Activated CD4-positive, alpha-beta memory T cell treated with anti-CD3 and anti-CD28 coated beads for 36 hours (primary cell): ENCODE measurements around the gene MINDY4B. TPM values are rescaled to one million over a fixed set of nuclear protein-coding genes. Genes with fewer than 3 reads are reported as not detected.
"Not testable (repeated sequence)": the region's sequence is repeated elsewhere in the genome, so short reads cannot be mapped to it uniquely, and the experiment has no call there.

Source experiments
- CTCF ChIA-PET: fragments of 350-600 bp; sonication (Branson Sonifier 250); formaldehyde crosslinking; loops from one replicate; lab custom pipeline; 2021; ENCODE audit warnings: antibody characterized with exemption, inconsistent platforms; lab: Charles Lee
- POLR2A ChIA-PET: fragments of 350-600 bp; sonication (Branson Sonifier 250); formaldehyde crosslinking; loops from one replicate; lab custom pipeline; 2021; ENCODE audit warnings: antibody characterized with exemption; lab: Charles Lee
- DNase-seq: peaks from one replicate; pipeline ENCODE4 v3.0.0-alpha.2; 2020
- H3K27ac Mint-ChIP-seq: one replicate; pipeline ENCODE4 v1.8.0; 2021; ENCODE audit warnings: mixed read lengths
- H3K27me3 Mint-ChIP-seq: one replicate; pipeline ENCODE4 v1.8.0; 2021; ENCODE audit warnings: mixed read lengths
- H3K36me3 Mint-ChIP-seq: one replicate; pipeline ENCODE4 v1.8.0; 2021; ENCODE audit warnings: mixed read lengths
- H3K4me1 Mint-ChIP-seq: one replicate; pipeline ENCODE4 v1.8.0; 2021; ENCODE audit warnings: low read depth, mixed read lengths
- H3K4me3 Mint-ChIP-seq: one replicate; pipeline ENCODE4 v1.8.0; 2021; ENCODE audit warnings: mild to moderate bottlenecking, mixed read lengths
- H3K9me3 Mint-ChIP-seq: one replicate; pipeline ENCODE4 v1.8.0; 2021; ENCODE audit warnings: mixed read lengths
- intact Hi-C: fragments of 100-400 bp; cut with micrococcal nuclease; formaldehyde crosslinking; loops from one replicate; pipeline ENCODE4 v1.15.1; 2023
- total RNA-seq, 2 experiments: library from RNA; stranded (reverse); gene quantifications; one replicate each; pipeline ENCODE4 v1.2.3, GENCODE V29; 2021

The MINDY4B gene
- total RNA-seq, 2 experiments from 2014 or later, result not detected

DNA sequence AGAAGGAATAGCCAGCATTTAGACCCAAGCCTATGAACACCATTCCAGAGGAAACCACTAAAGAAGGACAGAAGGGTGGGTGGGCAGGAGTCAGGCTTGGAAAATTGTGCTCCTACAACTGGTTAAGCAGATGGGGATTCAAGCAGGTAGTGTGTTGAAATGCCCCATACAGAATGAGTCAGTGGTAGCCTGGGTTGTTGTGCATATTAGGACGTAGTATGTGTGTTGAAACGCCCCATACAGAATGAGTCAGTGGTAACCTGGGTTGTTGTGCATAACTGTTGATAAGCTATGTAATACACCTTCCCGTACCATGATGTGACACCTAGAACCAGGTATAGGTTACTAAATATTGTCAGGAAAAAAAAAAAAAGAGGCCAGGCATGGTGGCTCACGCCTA is 34.0 kb downstream of the MINDY4B start:
- Mint-ChIP-seq H3K27ac (no peak overlapping the region), H3K27me3 (peaks cover 13% of the 10 kb centered on the region), H3K4me3 (no peak overlapping the region), H3K4me1 (peaks cover 5% of the 10 kb centered on the region), H3K36me3 (no peaks in the 10 kb centered on the region), H3K9me3 (no peaks in the 10 kb centered on the region)
- CTCF ChIA-PET, result interaction anchor here (1.4 kb wide), 1 partner anchor 150 kb away, joined by 3 read pairs; no protein-coding TSS in a partner anchor
- POLR2A ChIA-PET, result no interaction called here
- intact Hi-C loops, result no loop called here
- DNase-seq, result no peak

DNA sequence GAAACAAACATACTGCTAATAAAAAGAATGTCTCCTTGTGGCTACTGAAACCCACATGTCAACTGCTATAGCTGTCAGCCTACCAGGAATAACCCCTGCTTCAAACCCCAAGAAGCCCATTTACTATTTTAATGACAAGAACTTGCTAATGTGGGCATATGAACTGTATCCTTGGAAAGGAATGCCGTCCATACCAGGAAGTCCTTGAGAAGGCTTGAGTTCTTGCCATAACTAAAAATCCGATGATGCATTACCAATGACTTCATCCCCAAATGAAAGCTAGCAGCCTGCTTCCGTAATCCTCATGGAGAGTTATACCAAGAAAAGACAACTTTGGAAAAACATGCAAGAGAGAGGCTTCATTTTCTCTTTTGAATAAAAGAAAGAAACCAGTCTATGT is 34.8 kb downstream of the MINDY4B start:
- CTCF ChIA-PET, result interaction anchor here (1.4 kb wide), 1 partner anchor 149 kb away, joined by 3 read pairs; no protein-coding TSS in a partner anchor

DNA sequence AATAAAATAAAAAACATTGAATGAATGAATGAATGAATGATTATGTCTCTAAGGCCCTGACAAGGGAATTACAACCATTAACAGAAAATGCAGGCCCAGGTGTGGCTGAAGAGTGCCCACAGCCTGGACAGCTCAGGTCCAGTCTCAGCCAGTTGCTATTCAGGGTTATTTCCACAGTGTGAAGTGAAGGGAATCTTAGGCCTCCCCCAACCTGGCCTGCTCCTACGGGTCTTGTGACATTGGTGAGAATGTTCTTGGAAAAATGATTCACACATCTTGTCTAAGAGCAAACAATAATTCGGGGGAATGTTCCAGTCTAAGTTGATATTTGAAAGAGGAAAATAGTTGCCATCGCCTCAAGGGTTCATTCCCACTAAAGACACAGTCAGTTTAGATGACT is 37.0 kb downstream of the MINDY4B start:
- H3K27ac Mint-ChIP-seq, result no peak overlapping the region
- CTCF ChIA-PET, result interaction anchor here (0.7 to 1.1 kb wide), 2 partner anchors 12 to 459 kb away, joined by 3 to 4 read pairs; no protein-coding TSS in a partner anchor
- H3K4me1 Mint-ChIP-seq, result peaks cover 4% of the 10 kb centered on the region
- H3K9me3 Mint-ChIP-seq, result no peaks in the 10 kb centered on the region
- H3K27me3 Mint-ChIP-seq, result peaks cover 17% of the 10 kb centered on the region
- intact Hi-C loops, result loop anchor here (10.0 kb wide), 1 partner anchor 263 kb away; the partner anchor contains the start of gene SELENOT
- no peak overlapping the region for H3K4me3 Mint-ChIP-seq
- no peaks in the 10 kb centered on the region for H3K36me3 Mint-ChIP-seq
- POLR2A ChIA-PET, result no interaction called here
- no peak for DNase-seq

More for the DNA sequence above, 34.8 kb downstream of the MINDY4B start:
- Mint-ChIP-seq H3K4me1 (peaks cover 1% of the 10 kb centered on the region), H3K27me3 (peaks cover 14% of the 10 kb centered on the region), H3K36me3 (no peaks in the 10 kb centered on the region), H3K4me3 (no peak overlapping the region), H3K27ac (no peak overlapping the region), H3K9me3 (no peaks in the 10 kb centered on the region)
- POLR2A ChIA-PET, result interaction anchor here (0.6 kb wide), 1 partner anchor 257 kb away, joined by 5 read pairs; no protein-coding TSS in a partner anchor
- intact Hi-C loops, result no loop called here
- no peak for DNase-seq

DNA sequence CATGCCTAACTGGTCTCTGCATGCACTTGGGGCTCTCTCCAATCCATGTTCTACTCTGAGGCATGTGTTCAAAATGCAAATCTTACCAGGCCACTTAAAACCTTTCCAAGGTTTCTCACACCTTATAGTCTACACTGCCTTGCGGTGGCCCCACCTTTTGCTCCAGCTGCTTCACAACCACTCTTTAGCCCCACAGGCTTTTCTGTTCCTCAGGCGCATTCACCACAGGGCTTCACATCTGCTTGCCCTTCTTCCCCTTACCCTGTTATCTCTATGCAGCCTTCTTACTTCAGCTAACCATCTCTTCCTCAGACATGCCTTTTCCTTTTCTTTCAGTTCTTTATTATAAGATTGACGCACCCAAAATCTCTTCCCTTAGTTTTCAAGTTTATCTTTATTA is 37.8 kb downstream of the MINDY4B start:
- no peak for DNase-seq
- Mint-ChIP-seq H3K4me1 (peaks cover 4% of the 10 kb centered on the region), H3K27ac (no peak overlapping the region), H3K36me3 (no peaks in the 10 kb centered on the region), H3K9me3 (no peaks in the 10 kb centered on the region), H3K4me3 (no peak overlapping the region), H3K27me3 (peaks cover 19% of the 10 kb centered on the region)
- POLR2A ChIA-PET, result no interaction called here
- CTCF ChIA-PET, result interaction anchor here (1.1 to 1.6 kb wide), 2 partner anchors 13 to 80 kb away, joined by 4 to 8 read pairs; no protein-coding TSS in a partner anchor
- intact Hi-C loops, result loop anchor here (10.0 kb wide), 1 partner anchor 263 kb away; the partner anchor contains the start of gene SELENOT

DNA sequence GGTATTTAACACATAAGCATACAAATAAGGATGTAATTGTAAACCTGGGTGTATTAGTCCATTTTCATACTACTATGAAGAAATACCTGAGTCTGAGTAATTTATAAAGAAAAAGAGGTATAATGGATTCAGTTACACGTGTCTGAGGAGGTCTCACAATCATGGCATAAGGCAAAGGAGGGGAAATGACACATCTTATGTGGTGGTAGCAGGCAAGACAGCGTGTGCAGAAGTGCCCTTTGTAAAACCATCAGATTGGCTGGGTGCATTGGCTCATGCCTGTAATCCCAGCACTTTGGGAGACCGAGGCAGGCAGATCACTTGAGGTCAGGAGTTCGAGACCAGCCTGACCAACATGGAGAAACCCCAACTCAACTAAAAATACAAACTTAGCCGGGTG is 41.3 kb downstream of the MINDY4B start:
- intact Hi-C loops, result loop anchor here (2.0 to 10.0 kb wide), 2 partner anchors 259 to 335 kb away; partner anchors contain the start of gene SELENOT
- ChIA-PET CTCF (interaction anchor here (0.9 to 3.8 kb wide), 12 partner anchors 11 to 188 kb away, joined by 3 to 64 read pairs (median 4); no protein-coding TSS in a partner anchor), POLR2A (interaction anchor here (1.1 to 1.4 kb wide), 2 partner anchors 74 to 100 kb away, joined by 3 read pairs; partner anchors contain the start of gene SIAH2)
- H3K27ac Mint-ChIP-seq, H3K4me3 Mint-ChIP-seq, H3K36me3 Mint-ChIP-seq, DNase-seq, H3K9me3 Mint-ChIP-seq, H3K4me1 Mint-ChIP-seq: not testable (repeated sequence)
- peaks cover 24% of the 10 kb centered on the region for H3K27me3 Mint-ChIP-seq

DNA sequence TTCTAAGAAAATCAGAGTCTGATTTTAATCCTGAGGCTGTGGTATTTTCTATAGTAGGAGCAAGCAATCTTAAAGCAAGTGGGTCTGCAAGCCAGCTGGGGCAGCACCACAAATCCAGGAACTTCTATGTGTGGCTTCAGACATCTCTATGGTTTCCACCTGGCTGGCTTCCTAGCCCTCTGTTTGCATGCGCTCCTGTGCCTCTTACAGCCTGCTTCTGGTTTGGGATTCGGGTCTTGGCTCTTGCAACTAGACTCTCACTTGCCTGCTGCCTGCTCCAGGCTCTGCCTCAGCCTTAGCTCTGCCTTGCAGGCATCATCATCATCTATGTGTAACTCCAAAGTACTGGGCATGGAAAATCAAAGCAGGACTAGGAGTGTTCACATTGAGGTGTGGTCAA is 43.4 kb downstream of the MINDY4B start:
- H3K27ac Mint-ChIP-seq, result no peak overlapping the region
- no peaks in the 10 kb centered on the region for H3K36me3 Mint-ChIP-seq
- ChIA-PET CTCF (interaction anchor here (3.8 kb wide), 1 partner anchor 72 kb away, joined by 64 read pairs; no protein-coding TSS in a partner anchor), POLR2A (no interaction called here)
- no peak for DNase-seq
- H3K4me1 Mint-ChIP-seq, result peaks cover 4% of the 10 kb centered on the region
- intact Hi-C loops, result loop anchor here (10.0 kb wide), 1 partner anchor 257 kb away; the partner anchor contains the start of gene SELENOT
- no peaks in the 10 kb centered on the region for H3K9me3 Mint-ChIP-seq
- H3K27me3 Mint-ChIP-seq, result peaks cover 17% of the 10 kb centered on the region
- no peak overlapping the region for H3K4me3 Mint-ChIP-seq

DNA sequence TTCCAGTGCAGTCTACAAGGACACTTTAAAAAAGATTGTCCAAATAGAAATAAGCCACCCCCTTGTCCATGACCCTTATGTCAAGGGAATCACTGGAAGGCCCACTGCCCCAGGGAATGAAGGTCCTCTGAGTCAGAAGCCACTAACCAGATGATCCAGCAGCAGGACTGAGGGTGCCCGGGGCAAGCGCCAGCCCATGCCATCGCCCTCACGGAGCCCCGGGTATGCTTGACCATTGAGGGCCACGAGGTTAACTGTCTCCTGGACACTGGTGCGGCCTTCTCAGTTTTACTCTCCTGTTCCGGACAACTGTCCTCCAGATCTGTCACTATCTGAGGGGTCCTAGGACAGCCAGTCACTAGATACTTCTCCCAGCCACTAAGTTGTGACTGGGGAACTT is 47.3 kb downstream of the MINDY4B start:
- H3K27ac Mint-ChIP-seq, intact Hi-C loops, CTCF ChIA-PET, H3K4me3 Mint-ChIP-seq, H3K9me3 Mint-ChIP-seq, H3K36me3 Mint-ChIP-seq, H3K4me1 Mint-ChIP-seq, DNase-seq: not testable (repeated sequence)
- peaks cover 11% of the 10 kb centered on the region for H3K27me3 Mint-ChIP-seq
- POLR2A ChIA-PET, result interaction anchor here (0.7 kb wide), 1 partner anchor 321 kb away, joined by 3 read pairs; no protein-coding TSS in a partner anchor

DNA sequence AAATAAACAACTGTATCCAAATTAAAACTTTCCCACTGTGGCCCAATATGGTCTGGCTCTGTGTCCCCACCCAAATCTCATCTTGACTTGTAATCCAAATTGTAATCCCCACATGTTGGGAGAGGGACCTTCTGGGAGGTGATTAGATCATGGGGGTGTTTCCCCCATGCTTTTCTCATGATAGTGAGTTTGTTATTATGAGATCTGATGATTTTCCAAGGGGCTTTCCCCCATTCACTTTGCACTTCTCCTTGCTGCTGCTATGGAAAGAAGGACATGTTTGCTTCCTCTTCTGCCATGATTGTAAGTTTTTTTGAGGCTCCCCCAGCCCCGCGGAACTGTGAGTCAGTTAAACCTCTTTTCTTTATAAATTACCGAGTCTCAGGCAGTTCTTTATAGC is 55.0 kb downstream of the MINDY4B start:
- Mint-ChIP-seq H3K4me1 (no peaks in the 10 kb centered on the region), H3K27ac (no peak overlapping the region), H3K4me3 (no peak overlapping the region), H3K9me3 (peaks cover 8% of the 10 kb centered on the region), H3K36me3 (peaks cover 3% of the 10 kb centered on the region), H3K27me3 (peaks cover 5% of the 10 kb centered on the region)
- ChIA-PET POLR2A (interaction anchor here (0.5 kb wide), 1 partner anchor 10 kb away, joined by 3 read pairs; no protein-coding TSS in a partner anchor), CTCF (interaction anchor here (2.4 kb wide), 1 partner anchor 15 kb away, joined by 7 read pairs; no protein-coding TSS in a partner anchor)
- intact Hi-C loops, result no loop called here
- no peak for DNase-seq

DNA sequence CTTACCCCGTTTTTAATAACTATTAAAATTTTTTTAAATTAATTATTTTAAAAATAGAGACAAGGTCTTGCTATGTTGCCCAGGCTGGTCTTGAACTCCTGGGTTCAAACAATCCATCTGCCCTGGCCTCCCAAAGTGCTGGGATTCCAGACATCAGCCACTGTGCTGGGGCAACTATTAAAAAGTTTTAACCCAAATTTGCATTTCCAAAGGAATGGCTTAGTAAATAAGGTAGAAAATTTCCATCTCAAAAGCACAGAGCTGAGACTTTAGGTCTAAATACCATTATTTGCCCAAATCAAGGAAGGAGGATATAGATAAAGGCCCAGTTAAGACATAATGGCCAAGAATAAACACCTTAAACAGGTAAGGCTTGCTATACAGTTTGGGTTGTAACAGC is 56.4 kb downstream of the MINDY4B start:
- no peak for DNase-seq
- intact Hi-C loops, result no loop called here
- Mint-ChIP-seq H3K9me3 (peaks cover 8% of the 10 kb centered on the region), H3K36me3 (peaks cover 3% of the 10 kb centered on the region), H3K4me3 (no peak overlapping the region), H3K27ac (no peak overlapping the region), H3K27me3 (peaks cover 2% of the 10 kb centered on the region), H3K4me1 (no peaks in the 10 kb centered on the region)
- ChIA-PET POLR2A (no interaction called here), CTCF (interaction anchor here (1.6 kb wide), 1 partner anchor 16 kb away, joined by 3 read pairs; no protein-coding TSS in a partner anchor)

DNA sequence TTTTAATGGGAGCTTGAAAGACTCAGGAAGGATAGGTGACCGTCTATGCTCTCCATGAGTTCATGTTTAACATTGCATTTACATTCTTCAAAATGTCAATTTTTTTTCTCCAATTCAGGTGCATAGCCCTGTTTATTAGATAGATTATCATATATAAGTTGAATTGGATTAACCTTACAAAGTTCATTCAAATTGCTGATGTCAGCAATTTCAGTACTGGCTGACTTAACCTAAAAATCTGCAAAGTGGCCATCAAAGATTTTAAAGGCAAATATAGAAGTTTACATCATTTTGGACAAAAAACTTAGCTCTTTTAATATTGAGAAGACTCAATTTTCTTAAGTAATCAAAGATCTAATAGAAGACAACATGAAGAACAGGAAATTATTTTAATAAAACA is 57.8 kb downstream of the MINDY4B start:
- intact Hi-C loops, result no loop called here
- DNase-seq, result no peak
- Mint-ChIP-seq H3K9me3 (peaks cover 8% of the 10 kb centered on the region), H3K4me1 (no peaks in the 10 kb centered on the region), H3K4me3 (no peak overlapping the region), H3K36me3 (peaks cover 3% of the 10 kb centered on the region), H3K27ac (no peak overlapping the region), H3K27me3 (peaks cover 4% of the 10 kb centered on the region)
- ChIA-PET POLR2A (no interaction called here), CTCF (interaction anchor here (1.1 to 1.6 kb wide), 2 partner anchors 10 to 17 kb away, joined by 3 read pairs; no protein-coding TSS in a partner anchor)

DNA sequence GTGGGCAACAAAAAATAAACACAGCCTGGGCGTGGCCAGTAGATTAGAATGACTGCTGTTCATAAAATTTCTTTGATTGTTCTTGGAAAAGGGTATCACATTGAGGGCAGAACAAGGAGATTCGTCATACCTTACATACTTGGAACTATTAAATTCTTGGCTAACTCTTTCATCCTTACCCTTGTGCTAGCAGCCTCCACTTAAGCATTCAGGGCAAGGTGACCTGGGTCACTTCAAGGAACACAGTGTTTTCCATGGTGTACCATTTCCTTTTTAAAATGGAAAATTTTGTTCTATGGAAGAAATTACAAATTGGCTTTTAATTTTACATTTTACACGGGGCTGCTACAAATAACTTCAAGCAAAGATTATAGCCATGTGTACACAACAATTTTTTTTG is 60.8 kb downstream of the MINDY4B start:
- no peak for DNase-seq
- no peaks in the 10 kb centered on the region for H3K9me3 Mint-ChIP-seq
- intact Hi-C loops, result no loop called here
- no peak overlapping the region for H3K27ac Mint-ChIP-seq
- H3K36me3 Mint-ChIP-seq, result no peaks in the 10 kb centered on the region
- H3K4me3 Mint-ChIP-seq, result no peak overlapping the region
- ChIA-PET CTCF (no interaction called here), POLR2A (interaction anchor here (0.6 kb wide), 1 partner anchor 65 kb away, joined by 3 read pairs; no protein-coding TSS in a partner anchor)
- H3K4me1 Mint-ChIP-seq, result no peaks in the 10 kb centered on the region
- H3K27me3 Mint-ChIP-seq, result peaks cover 16% of the 10 kb centered on the region

DNA sequence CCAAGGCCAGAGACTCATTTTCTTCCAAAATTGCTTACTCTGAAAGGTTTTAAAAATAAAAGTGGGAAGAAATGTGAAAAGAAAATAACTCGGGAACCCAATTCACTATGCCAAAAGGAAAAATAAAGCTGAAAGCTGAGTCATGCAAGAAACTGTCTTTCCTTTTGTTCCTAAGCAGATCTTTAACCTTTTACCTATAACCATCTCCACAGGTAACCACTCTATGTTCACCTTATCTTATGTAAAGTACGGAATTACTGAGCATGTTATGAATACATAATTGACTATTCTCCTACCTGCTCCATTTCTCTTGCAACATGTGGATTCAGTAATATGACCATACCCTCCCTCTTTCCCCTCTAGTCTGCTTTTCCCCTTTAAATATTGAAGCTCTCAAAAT is 62.0 kb downstream of the MINDY4B start:
- POLR2A ChIA-PET, result interaction anchor here (0.6 kb wide), 1 partner anchor 288 kb away, joined by 3 read pairs; no protein-coding TSS in a partner anchor
- Mint-ChIP-seq H3K4me1 (no peaks in the 10 kb centered on the region), H3K9me3 (no peaks in the 10 kb centered on the region), H3K4me3 (no peak overlapping the region), H3K27me3 (peaks cover 17% of the 10 kb centered on the region), H3K27ac (no peak overlapping the region), H3K36me3 (no peaks in the 10 kb centered on the region)
- DNase-seq, result no peak
- intact Hi-C loops, result no loop called here
- CTCF ChIA-PET, result interaction anchor here (0.7 kb wide), 1 partner anchor 22 kb away, joined by 3 read pairs; no protein-coding TSS in a partner anchor
